ENCODE measurements around the gene ZNF750.

Gene ZNF750

DNA sequence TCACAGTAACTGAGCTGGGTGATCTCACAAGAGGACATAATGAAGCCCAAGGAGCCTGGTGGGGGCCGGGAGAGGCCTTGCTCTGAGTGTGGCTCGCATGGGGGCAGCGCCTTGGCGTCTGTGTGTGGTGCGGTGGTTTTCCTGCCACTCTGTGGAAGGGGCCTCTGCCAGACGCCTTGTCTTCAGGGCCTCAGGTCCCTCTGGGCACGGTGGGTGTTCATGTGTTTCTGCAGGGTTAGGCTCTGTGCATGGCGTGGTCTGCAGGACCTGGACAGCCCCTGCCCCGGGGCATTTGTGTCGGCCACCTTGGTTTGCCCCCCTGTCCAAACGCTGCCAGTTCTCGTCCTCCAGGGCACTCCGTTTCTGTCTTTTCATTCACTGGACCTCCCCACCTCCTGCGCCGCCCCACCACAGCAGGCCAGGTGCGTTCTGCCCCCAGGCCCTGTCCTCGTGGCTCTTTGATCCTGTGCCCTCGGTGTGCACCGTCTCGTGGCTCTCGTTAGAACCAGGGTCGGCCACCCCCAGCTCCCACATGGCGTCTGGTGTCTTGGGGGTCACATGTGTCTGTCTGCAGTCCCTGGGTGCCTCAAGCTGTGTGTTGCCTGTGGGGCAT, 43.7 kb upstream of the ZNF750 start:
- in situ Hi-C loops (cut with HindIII; ENCODE audit: low sequenced_read_pairs): no loop called here
- DNase-seq (ENCODE audit: low read depth): no peak
- H3K4me3 ChIP-seq (ENCODE audit: low read depth, low read length): no peak overlapping the region
- TF ChIP-seq, protein P1, sequence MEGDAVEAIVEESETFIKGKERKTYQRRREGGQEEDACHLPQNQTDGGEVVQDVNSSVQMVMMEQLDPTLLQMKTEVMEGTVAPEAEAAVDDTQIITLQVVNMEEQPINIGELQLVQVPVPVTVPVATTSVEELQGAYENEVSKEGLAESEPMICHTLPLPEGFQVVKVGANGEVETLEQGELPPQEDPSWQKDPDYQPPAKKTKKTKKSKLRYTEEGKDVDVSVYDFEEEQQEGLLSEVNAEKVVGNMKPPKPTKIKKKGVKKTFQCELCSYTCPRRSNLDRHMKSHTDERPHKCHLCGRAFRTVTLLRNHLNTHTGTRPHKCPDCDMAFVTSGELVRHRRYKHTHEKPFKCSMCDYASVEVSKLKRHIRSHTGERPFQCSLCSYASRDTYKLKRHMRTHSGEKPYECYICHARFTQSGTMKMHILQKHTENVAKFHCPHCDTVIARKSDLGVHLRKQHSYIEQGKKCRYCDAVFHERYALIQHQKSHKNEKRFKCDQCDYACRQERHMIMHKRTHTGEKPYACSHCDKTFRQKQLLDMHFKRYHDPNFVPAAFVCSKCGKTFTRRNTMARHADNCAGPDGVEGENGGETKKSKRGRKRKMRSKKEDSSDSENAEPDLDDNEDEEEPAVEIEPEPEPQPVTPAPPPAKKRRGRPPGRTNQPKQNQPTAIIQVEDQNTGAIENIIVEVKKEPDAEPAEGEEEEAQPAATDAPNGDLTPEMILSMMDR (IDR thresholded peaks at IDR 0.05; ENCODE audit: low read depth, low read length, missing control alignments): no peak

- H3K4me3 ChIP-seq (ENCODE audit: low read depth, low read length): no peak overlapping the region
- TF ChIP-seq, protein P1 (IDR thresholded peaks at IDR 0.05; ENCODE audit: low read depth, low read length, missing control alignments): no peak
- no peak for DNase-seq (ENCODE audit: low read depth)
- in situ Hi-C loops (cut with HindIII; ENCODE audit: low sequenced_read_pairs): no loop called here
Observed at GRCh38 chr17:82882715-82883418, 43.0 kb upstream of the ZNF750 start.

- TF ChIP-seq, protein P1 (IDR thresholded peaks at IDR 0.05; ENCODE audit: low read depth, low read length, missing control alignments): no peak
- DNase-seq (ENCODE audit: low read depth): no peak
- H3K4me3 ChIP-seq (ENCODE audit: low read depth, low read length): no peak overlapping the region
- in situ Hi-C loops (cut with HindIII; ENCODE audit: low sequenced_read_pairs): no loop called here
Observed at GRCh38 chr17:82881900-82882714, 42.3 kb upstream of the ZNF750 start.

DNA sequence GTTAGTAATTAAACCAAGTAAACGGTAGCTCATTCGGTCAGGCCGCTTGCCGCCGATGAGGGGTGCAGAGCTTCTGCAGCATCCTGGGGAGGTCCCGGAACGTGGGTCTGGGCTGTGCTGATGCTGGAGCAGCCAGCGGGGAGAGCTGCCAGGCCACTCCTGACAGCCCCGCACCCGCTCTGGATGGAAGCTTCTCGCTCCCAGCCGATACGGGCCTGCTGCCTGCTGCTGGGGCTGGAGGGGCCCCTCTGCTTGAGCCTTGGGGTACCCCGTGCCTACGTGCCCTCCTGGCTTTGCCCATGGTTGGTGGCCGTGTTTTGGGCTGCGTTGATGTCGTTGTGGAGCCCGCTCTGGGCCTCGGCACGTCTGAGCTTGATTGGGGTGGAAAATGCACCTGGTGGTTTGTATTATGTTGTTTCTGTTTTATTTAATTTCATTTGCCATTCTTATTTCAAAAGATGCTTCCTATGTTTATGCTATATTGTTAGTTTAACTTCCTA, 41.6 kb upstream of the ZNF750 start:
- in situ Hi-C loops (cut with HindIII; ENCODE audit: low sequenced_read_pairs): no loop called here
- no peak for DNase-seq (ENCODE audit: low read depth)
- TF ChIP-seq, protein P1 (IDR thresholded peaks at IDR 0.05; ENCODE audit: low read depth, low read length, missing control alignments): no peak
- H3K4me3 ChIP-seq (ENCODE audit: low read depth, low read length): no peak overlapping the region

DNA sequence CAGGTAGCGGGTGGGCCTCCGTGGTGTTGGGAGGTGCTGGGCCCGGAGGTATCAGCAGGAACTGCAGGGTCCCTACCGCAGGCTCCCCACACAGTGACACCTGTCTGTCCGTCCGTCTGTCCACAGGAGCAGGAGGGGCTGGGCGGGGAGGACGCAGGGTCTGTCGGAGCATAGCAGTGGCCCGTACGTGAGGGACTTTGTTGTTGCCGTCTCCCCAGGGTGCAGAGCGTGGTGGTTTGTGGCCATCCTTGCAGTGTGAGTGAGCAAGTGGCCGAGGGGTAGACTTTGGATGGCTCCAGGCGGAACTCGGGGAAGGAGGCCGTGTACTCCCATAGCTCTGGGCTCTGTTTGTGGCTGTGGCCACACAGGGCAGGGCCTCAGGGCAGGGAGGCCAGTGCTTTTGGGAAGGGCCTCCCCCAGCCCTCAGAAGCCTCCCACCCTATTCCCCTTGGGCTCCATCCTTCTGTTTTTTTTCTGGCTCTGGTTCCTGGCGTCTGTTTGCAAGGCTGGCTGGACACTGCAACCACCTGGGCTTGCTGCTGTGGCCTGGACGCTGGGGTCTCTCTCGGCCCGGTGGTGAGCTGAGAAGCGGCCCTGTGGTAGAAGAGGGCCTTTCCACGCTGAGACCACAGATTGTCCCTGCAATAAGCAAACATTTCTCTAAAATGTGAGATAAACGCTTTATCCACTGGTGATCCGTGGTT, 41.0 kb upstream of the ZNF750 start:
- TF ChIP-seq, protein P1 (IDR thresholded peaks at IDR 0.05; ENCODE audit: low read depth, low read length, missing control alignments): no peak
- in situ Hi-C loops (cut with HindIII; ENCODE audit: low sequenced_read_pairs): no loop called here
- no peak overlapping the region for H3K4me3 ChIP-seq (ENCODE audit: low read depth, low read length)
- DNase-seq (ENCODE audit: low read depth): no peak

DNA sequence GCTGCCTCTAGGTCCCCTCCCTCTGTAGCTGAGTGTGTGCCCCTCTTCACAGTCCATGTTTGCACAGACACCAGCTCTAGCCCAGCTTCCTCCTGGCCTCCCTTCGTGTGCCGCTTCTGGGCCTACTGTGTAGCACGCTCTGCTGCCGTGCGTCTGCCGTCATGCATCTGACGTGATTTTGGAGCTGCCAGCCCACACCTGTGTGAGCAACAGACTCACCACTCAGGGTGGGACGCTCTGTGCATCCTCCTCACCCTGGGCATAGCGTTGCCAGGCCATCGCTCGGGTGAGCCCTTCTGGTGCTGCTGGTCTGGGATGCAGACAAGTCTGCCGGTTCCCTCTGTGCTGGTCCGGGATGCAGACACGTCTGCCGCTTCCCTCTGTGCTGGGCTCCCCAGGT, 39.4 kb upstream of the ZNF750 start:
- no peak for DNase-seq (ENCODE audit: low read depth)
- TF ChIP-seq, protein P1 (IDR thresholded peaks at IDR 0.05; ENCODE audit: low read depth, low read length, missing control alignments): no peak
- in situ Hi-C loops (cut with HindIII; ENCODE audit: low sequenced_read_pairs): no loop called here
- H3K4me3 ChIP-seq (ENCODE audit: low read depth, low read length): no peak overlapping the region

Data from astrocyte of the cerebellum (primary cell).